Activated naive CD4-positive, alpha-beta T cell treated with anti-CD3 and anti-CD28 coated beads, Interleukin-2, amount 50 U/mL, for 24 hours (primary cell): Measurements from ENCODE around the gene TASOR.

Experiments
- H3K27ac Mint-ChIP-seq: one replicate; pipeline ENCODE4 v1.8.0; 2021; ENCODE audit warnings: mild to moderate bottlenecking, mixed read lengths
- H3K27me3 Mint-ChIP-seq: one replicate; pipeline ENCODE4 v1.8.0; 2021; ENCODE audit warnings: mixed read lengths
- H3K36me3 Mint-ChIP-seq: one replicate; pipeline ENCODE4 v1.8.0; 2021; ENCODE audit warnings: mixed read lengths
- H3K4me1 Mint-ChIP-seq: one replicate; pipeline ENCODE4 v1.8.0; 2021; ENCODE audit warnings: mixed read lengths
- H3K4me3 Mint-ChIP-seq: one replicate; pipeline ENCODE4 v1.8.0; 2021; ENCODE audit warnings: mild to moderate bottlenecking, mixed read lengths
- H3K9me3 Mint-ChIP-seq: one replicate; pipeline ENCODE4 v1.8.0; 2021; ENCODE audit warnings: mixed read lengths

The TASOR gene

GRCh38 chr3:56633602-56634535, 49.2 kb downstream of the TASOR start:
- H3K9me3 Mint-ChIP-seq: no peaks in the 10 kb centered on the region
- H3K4me1 Mint-ChIP-seq: peaks cover 12% of the 10 kb centered on the region
- H3K36me3 Mint-ChIP-seq: peaks cover 18% of the 10 kb centered on the region
- H3K4me3 Mint-ChIP-seq: no peak overlapping the region
- no peaks in the 10 kb centered on the region for H3K27me3 Mint-ChIP-seq
- peak overlapping the region; percentile 41 for H3K27ac Mint-ChIP-seq
